Panc1 (cell line): ENCODE data around the gene GPD2. TPM values are rescaled to one million over a fixed set of nuclear protein-coding genes. Genes with fewer than 3 reads are reported as not detected.

Source experiments
- ATAC-seq: fragments of 200-7000 bp; cut with Tn5 transposase; 2 replicates; pipeline ENCODE4 v1.9.1; 2020; ENCODE audit warnings: mild to moderate bottlenecking, moderate library complexity
- BruUV-seq: library from RNA; stranded (reverse); fragments of 400-500 nt; replicated peaks from 2 replicates; lab custom pipeline; 2021; lab: Mats Ljungman, UMichigan
- CTCF ChIA-PET: fragments of 300-600 bp; sonication (Branson Sonifier 250); formaldehyde crosslinking; loops from one replicate; lab custom pipeline; 2022; ENCODE audit warnings: antibody characterized with exemption; lab: Charles Lee
- POLR2A ChIA-PET: fragments of 300-600 bp; sonication (Branson Sonifier 250); formaldehyde crosslinking; loops from one replicate; lab custom pipeline; 2022; ENCODE audit warnings: antibody characterized with exemption; lab: Charles Lee
- DNase-seq: peaks from one replicate; pipeline ENCODE4 v3.0.0-alpha.2; 2010; ENCODE audit warnings: low read depth, low spot score
- H3K27ac ChIP-seq: 2 replicates; pipeline ENCODE4 v1.5.1; 2011; ENCODE audit warnings: mild to moderate bottlenecking, low read length, inconsistent platforms
- H3K27me3 ChIP-seq: fragments of 200-500 bp; sonication (Bioruptor generic); 2 replicates; pipeline ENCODE4 v1.6.0; 2014; ENCODE audit warnings: low read length, inconsistent platforms; ENCODE audit not compliant: control insufficient read depth, insufficient read depth
- H3K36me3 ChIP-seq: fragments of 200-500 bp; sonication (Bioruptor generic); 2 replicates; pipeline ENCODE4 v1.5.1; 2014; ENCODE audit warnings: inconsistent platforms, mild to moderate bottlenecking, low read length, moderate library complexity; ENCODE audit not compliant: control insufficient read depth, insufficient read depth
- H3K4me1 ChIP-seq: 2 replicates; pipeline ENCODE4 v1.5.1; 2011; ENCODE audit warnings: inconsistent platforms, mild to moderate bottlenecking, low read length, moderate library complexity; ENCODE audit not compliant: control insufficient read depth, insufficient read depth
- H3K4me3 ChIP-seq, 2 experiments: 2 replicates each; pipeline ENCODE4 v1.5.1; 2011 to 2012; ENCODE audit warnings: low read depth in 2 of 2, low read length in 2 of 2, mild to moderate bottlenecking in 2 of 2, inconsistent platforms in 1 of 2, moderate library complexity in 1 of 2
- H3K9me3 ChIP-seq: fragments of 200-500 bp; sonication (Bioruptor generic); 2 replicates; pipeline ENCODE4 v1.5.1; 2014; ENCODE audit warnings: low read depth, mild to moderate bottlenecking, inconsistent platforms, low read length, moderate library complexity; ENCODE audit not compliant: control insufficient read depth, insufficient read depth
- CTCF ChIP-seq: fragments of 450-650 bp; IDR thresholded peaks from 2 replicates; pipeline ENCODE4 v1.5.1; 2017; ENCODE audit warnings: mild to moderate bottlenecking
- POLR2AphosphoS5 ChIP-seq: IDR thresholded peaks from 2 replicates; pipeline ENCODE4 v1.6.1; 2012; ENCODE audit warnings: mild to moderate bottlenecking, low read depth, low read length, moderate library complexity
- REST ChIP-seq, 2 experiments: IDR thresholded peaks; 2 replicates each; pipeline ENCODE4 v1.6.1; 2011 to 2012; ENCODE audit warnings: low read depth in 2 of 2, control low read depth in 1 of 2, low read length in 1 of 2, mild to moderate bottlenecking in 1 of 2, moderate library complexity in 1 of 2; ENCODE audit not compliant: insufficient read depth in 1 of 2
- SIN3A ChIP-seq: IDR thresholded peaks from 2 replicates; pipeline ENCODE4 v1.6.1; 2012; ENCODE audit warnings: low read depth, mild to moderate bottlenecking, low read length, moderate library complexity, borderline replicate concordance; ENCODE audit not compliant: insufficient read depth
- TCF7L2 ChIP-seq: IDR thresholded peaks from 2 replicates; pipeline ENCODE4 v1.6.1; 2011; ENCODE audit warnings: mild to moderate bottlenecking, low read depth, low read length, inconsistent platforms
- in situ Hi-C: cut with HindIII; loops from 2 replicates; pipeline ENCODE4 v1.10.0; 2016; ENCODE audit warnings: low sequenced_read_pairs, low pct_unique_long_range_greater_than_20kb
- intact Hi-C: fragments of 100-400 bp; cut with micrococcal nuclease; formaldehyde crosslinking; loops from one replicate; pipeline ENCODE4 v1.10.0; 2022; ENCODE audit not compliant: unreplicated experiment
- total RNA-seq: library from RNA; stranded (reverse); gene quantifications from one replicate; pipeline ENCODE4 v1.2.1, GENCODE V29; 2021; ENCODE audit not compliant: unreplicated experiment

Gene GPD2
- total RNA-seq, 1 experiment from 2014 or later, result 27.5 TPM

- Histone ChIP-seq H3K36me3 (no peaks in the 10 kb centered on the region), H3K27ac (no peak overlapping the region), H3K4me3 (no peak overlapping the region), H3K4me1 (no peaks in the 10 kb centered on the region), H3K9me3 (no peaks in the 10 kb centered on the region), H3K27me3 (no peaks in the 10 kb centered on the region)
- no peak for ATAC-seq
- intact Hi-C loops (no loop called here), in situ Hi-C loops (no loop called here)
- POLR2A ChIA-PET, result no interaction called here
- no peak for DNase-seq
- CTCF ChIA-PET, result no interaction called here
- TF ChIP-seq REST (IDR thresholded peaks at IDR 0.05; ENCODE audit: insufficient read depth in 1 of 2, low read depth in 2 of 2, low read length in 1 of 2) (no peak), TCF7L2 (no peak), POLR2AphosphoS5 (no peak), CTCF (no peak)
- BruUV-seq, result no TSS peak
Measured at GRCh38 chr2:156538083-156538504, 101.9 kb downstream of the GPD2 start.

- intact Hi-C loops (no loop called here), in situ Hi-C loops (no loop called here)
- ATAC-seq (no peak), DNase-seq (no peak)
- no peaks in the 10 kb centered on the region for H3K27me3 ChIP-seq
- TF ChIP-seq SIN3A, result no peak
- TF ChIP-seq REST (IDR thresholded peaks at IDR 0.05; ENCODE audit: insufficient read depth in 1 of 2, low read depth in 2 of 2, low read length in 1 of 2), result no peak
- no peak for TF ChIP-seq TCF7L2
- no peak for TF ChIP-seq CTCF
- TF ChIP-seq POLR2AphosphoS5, result no peak
- H3K4me3 ChIP-seq, result no peak overlapping the region
- H3K9me3 ChIP-seq, result no peaks in the 10 kb centered on the region
- no peak overlapping the region for H3K27ac ChIP-seq
- H3K36me3 ChIP-seq, result no peaks in the 10 kb centered on the region
- CTCF ChIA-PET, result no interaction called here
- no TSS peak for BruUV-seq
- POLR2A ChIA-PET, result interaction anchor here (0.6 kb wide), 1 partner anchor 17 kb away, joined by 7 read pairs; no protein-coding TSS in a partner anchor
- H3K4me1 ChIP-seq, result no peaks in the 10 kb centered on the region
Measured at GRCh38 chr2:156539086-156539860, 103.1 kb downstream of the GPD2 start.
